Measurements from ENCODE around the gene PARD3B. TPM values are rescaled to one million over a fixed set of nuclear protein-coding genes. Genes with fewer than 3 reads are reported as not detected.

Gene PARD3B
- total RNA-seq, 4 donors from 2014 or later: 27.8 to 39.3 (median 33.7) TPM

GRCh38 chr2:205665791-205666190, 1120.5 kb downstream of the PARD3B start:
- TF ChIP-seq CTCF (IDR thresholded peaks at IDR 0.05): no peak
- DNase-seq (ENCODE audit: low spot score) (no peak), ATAC-seq (ENCODE audit: low FRiP score) (no peak)

Small RNA genes within 50 kb of the gene (small RNA-seq; reads per million reads assigned to genes)
- gene AC008171.1: not detected

All from omental fat pad (tissue), 4 donors.